Activated T-cell treated with anti-CD3 and anti-CD28 coated beads for 48 hours (primary cell): ENCODE results near the gene RNF125.
"Not testable (repeated sequence)": the region's sequence is repeated elsewhere in the genome, so short reads cannot be mapped to it uniquely, and the experiment has no call there.

ENCODE experiments used
- DNase-seq: peaks from one replicate; pipeline ENCODE4 v3.0.0-alpha.2; 2020; ENCODE audit warnings: low read depth

Gene RNF125

GRCh38 chr18:32025744-32026143 lies 7.1 kb downstream of the RNF125 start:
- DNase-seq, result no peak

- DNase-seq, result no peak
Measured at GRCh38 chr18:32026491-32027086, 8.0 kb downstream of the RNF125 start.

- no peak for DNase-seq
Measured at GRCh38 chr18:32029558-32029957, 10.9 kb downstream of the RNF125 start.

GRCh38 chr18:32032609-32033008 lies 14.0 kb downstream of the RNF125 start:
- DNase-seq, result no peak

- no peak for DNase-seq
Measured at GRCh38 chr18:32036506-32037180, 18.0 kb downstream of the RNF125 start.

GRCh38 chr18:32037616-32038015 lies 19.0 kb downstream of the RNF125 start:
- no peak for DNase-seq

GRCh38 chr18:32040936-32041335 lies 22.3 kb downstream of the RNF125 start:
- no peak for DNase-seq

GRCh38 chr18:32042337-32042736 lies 23.7 kb downstream of the RNF125 start:
- DNase-seq, result no peak

- no peak for DNase-seq
Measured at GRCh38 chr18:32048507-32049091, 30.0 kb downstream of the RNF125 start.

GRCh38 chr18:32049393-32050171 lies 31.0 kb downstream of the RNF125 start:
- DNase-seq, result peak; percentile 41

GRCh38 chr18:32056613-32057358 lies 38.2 kb downstream of the RNF125 start:
- no peak for DNase-seq

- DNase-seq, result no peak
Measured at GRCh38 chr18:32057624-32058165, 39.1 kb downstream of the RNF125 start.

- no peak for DNase-seq
Measured at GRCh38 chr18:32060026-32060425, 41.4 kb downstream of the RNF125 start.

- no peak for DNase-seq
Measured at GRCh38 chr18:32067375-32068167, 48.9 kb downstream of the RNF125 start.

GRCh38 chr18:32072321-32072720 lies 53.7 kb downstream of the RNF125 start:
- DNase-seq, result no peak

- DNase-seq, result no peak
Measured at GRCh38 chr18:32074206-32074605, 55.6 kb downstream of the RNF125 start.

- no peak for DNase-seq
Measured at GRCh38 chr18:32078845-32079244, 60.2 kb downstream of the RNF125 start.

- DNase-seq, result no peak
Measured at GRCh38 chr18:32081881-32082280, 63.3 kb downstream of the RNF125 start.

- DNase-seq, result no peak
Measured at GRCh38 chr18:32083781-32084180, 65.2 kb downstream of the RNF125 start.

GRCh38 chr18:32086881-32087280 lies 68.3 kb downstream of the RNF125 start:
- DNase-seq, result no peak

GRCh38 chr18:32090831-32091230 lies 72.2 kb downstream of the RNF125 start:
- DNase-seq, result not testable (repeated sequence)
